HCT116 (cell line): ENCODE results near the gene SHC1. TPM values are rescaled to one million over a fixed set of nuclear protein-coding genes. Genes with fewer than 3 reads are reported as not detected.

Source experiments
- ATAC-seq: fragments of 200-7000 bp; cut with Tn5 transposase; 2 replicates; pipeline ENCODE4 v1.9.1; 2020; ENCODE audit warnings: mild to moderate bottlenecking, moderate library complexity
- BruUV-seq: library from RNA; stranded (reverse); fragments of 400-500 nt; replicated peaks from 2 replicates; lab custom pipeline; 2021; lab: Mats Ljungman, UMichigan
- CTCF ChIA-PET: fragments of 300-600 bp; sonication (Branson Sonifier 250); formaldehyde crosslinking; loops from one replicate; lab custom pipeline; 2021; ENCODE audit warnings: antibody characterized with exemption; lab: Charles Lee
- POLR2A ChIA-PET: fragments of 300-600, 350-600 bp; sonication (Branson Sonifier 250); formaldehyde crosslinking; loops from one replicate; lab custom pipeline; 2021; ENCODE audit warnings: antibody characterized with exemption; lab: Charles Lee
- RAD21 ChIA-PET, 2 experiments: fragments of 300-600 bp; sonication (Branson Sonifier 250); formaldehyde crosslinking; loops; one replicate each; lab custom pipeline; 2023; ENCODE audit warnings: low total read pairs in 2 of 2; ENCODE audit not compliant: uncharacterized antibody in 2 of 2, unreplicated experiment in 2 of 2, low non-redundant PET in 1 of 2; lab: Charles Lee
- DNase-seq: peaks from one replicate; pipeline ENCODE4 v3.0.0-alpha.2; 2010; ENCODE audit warnings: low read depth, low spot score
- H2AFZ ChIP-seq: fragments of 200-600 bp; shearing (Covaris generic), sonication (generic); 2 replicates; pipeline ENCODE4 v1.6.1; 2017; ENCODE audit warnings: low read depth, mixed run types, mixed read lengths, antibody characterized with exemption, low read length; ENCODE audit not compliant: poor library complexity, severe bottlenecking
- H3K27ac ChIP-seq: 2 replicates; pipeline ENCODE4 v1.5.1; 2012; ENCODE audit warnings: low read depth, low read length
- H3K27me3 ChIP-seq: fragments of 200-600 bp; sonication (generic); 2 replicates; pipeline ENCODE4 v1.6.1; 2016; ENCODE audit warnings: mixed run types, low read length, mixed read lengths; ENCODE audit not compliant: insufficient read depth
- H3K36me3 ChIP-seq, 2 experiments: fragments of 200-500 bp in 1 of 2; fragments of 200-600 bp in 1 of 2; sonication (Bioruptor generic) in 1 of 2; sonication (generic) in 1 of 2; 2 replicates each; pipeline versions ENCODE4 v1.5.1 to v1.6.1; 2014 to 2016; ENCODE audit warnings: low read length in 2 of 2, inconsistent platforms in 1 of 2, mixed read lengths in 1 of 2, mixed run types in 1 of 2; ENCODE audit not compliant: insufficient read depth in 2 of 2, control insufficient read depth in 1 of 2
- H3K4me1 ChIP-seq, 2 experiments: fragments of 200-600 bp in 1 of 2; sonication (generic) in 1 of 2; 2 replicates each; pipeline versions ENCODE4 v1.5.1 to v1.6.1; 2012 to 2017; ENCODE audit warnings: low read length in 2 of 2, inconsistent platforms in 1 of 2, mild to moderate bottlenecking in 1 of 2, mixed read lengths in 1 of 2, mixed run types in 1 of 2, moderate library complexity in 1 of 2; ENCODE audit not compliant: insufficient read depth in 2 of 2, control insufficient read depth in 1 of 2
- H3K4me2 ChIP-seq: fragments of 200-600 bp; sonication (generic); 2 replicates; pipeline ENCODE4 v1.6.1; 2017; ENCODE audit warnings: mixed run types, low read length, mixed read lengths
- H3K4me3 ChIP-seq, 2 experiments: fragments of 200-600 bp in 1 of 2; sonication (generic) in 1 of 2; replicated peaks in 1 of 2; 2 replicates each; pipeline ENCODE4 v1.5.1; 2011 to 2016; ENCODE audit warnings: low read length in 2 of 2, control low read depth in 1 of 2, low read depth in 1 of 2, mild to moderate bottlenecking in 1 of 2, mixed read lengths in 1 of 2, mixed run types in 1 of 2
- H3K79me2 ChIP-seq: fragments of 200-600 bp; sonication (generic); 2 replicates; pipeline ENCODE4 v1.6.1; 2017; ENCODE audit warnings: mild to moderate bottlenecking, mixed run types, low read length, moderate library complexity, mixed read lengths; ENCODE audit not compliant: insufficient read depth
- H3K9ac ChIP-seq: fragments of 200-600 bp; sonication (generic); 2 replicates; pipeline ENCODE4 v1.6.1; 2016; ENCODE audit warnings: low read length, mixed read lengths
- H3K9me2 ChIP-seq: fragments of 200-600 bp; sonication (generic), shearing (Covaris generic); 2 replicates; pipeline ENCODE4 v1.6.1; 2017; ENCODE audit warnings: mixed run types, mild to moderate bottlenecking, moderate library complexity; ENCODE audit not compliant: insufficient read depth
- H3K9me3 ChIP-seq, 2 experiments: fragments of 200-500 bp in 1 of 2; fragments of 200-600 bp in 1 of 2; sonication (Bioruptor generic) in 1 of 2; sonication (generic) in 1 of 2; 2 replicates each; pipeline ENCODE4 v1.6.1; 2014 to 2017; ENCODE audit warnings: low read length in 2 of 2, mixed read lengths in 2 of 2, inconsistent platforms in 1 of 2, low read depth in 1 of 2, mild to moderate bottlenecking in 1 of 2, mixed run types in 1 of 2, moderate library complexity in 1 of 2; ENCODE audit not compliant: control insufficient read depth in 1 of 2, insufficient read depth in 1 of 2
- H4K20me1 ChIP-seq: fragments of 200-600 bp; sonication (generic), shearing (Covaris generic); 2 replicates; pipeline ENCODE4 v1.6.1; 2017; ENCODE audit warnings: mixed run types, mild to moderate bottlenecking, moderate library complexity; ENCODE audit not compliant: insufficient read depth
- CBX3 ChIP-seq: IDR thresholded peaks from 2 replicates; pipeline ENCODE4 v1.6.1; 2012; ENCODE audit warnings: low read depth
- CTCF ChIP-seq, 3 experiments: fragments of 200-600 bp in 1 of 3; sonication (generic) in 1 of 3; IDR thresholded peaks in 2 of 3; conservative IDR thresholded peaks in 1 of 3; 2 replicates each; pipeline ENCODE4 v1.5.1; 2012 to 2017; ENCODE audit warnings: low read depth in 2 of 3, low read length in 2 of 3, antibody characterized with exemption in 1 of 3, borderline replicate concordance in 1 of 3, control low read depth in 1 of 3, mild to moderate bottlenecking in 1 of 3, mixed read lengths in 1 of 3, mixed run types in 1 of 3, moderate library complexity in 1 of 3; ENCODE audit not compliant: insufficient read depth in 1 of 3
- EZH2phosphoT487 ChIP-seq: fragments of 200-600 bp; IDR thresholded peaks from 2 replicates; pipeline ENCODE4 v1.6.1; 2018; ENCODE audit warnings: antibody characterized with exemption, borderline replicate concordance
- FOSL1 ChIP-seq: IDR thresholded peaks from 2 replicates; pipeline ENCODE4 v1.6.1; 2012; ENCODE audit warnings: low read depth
- JUND ChIP-seq: IDR thresholded peaks from 2 replicates; pipeline ENCODE4 v1.6.1; 2012
- MAX ChIP-seq: IDR thresholded peaks from 2 replicates; pipeline ENCODE4 v1.6.1; 2012
- POLR2A ChIP-seq: IDR thresholded peaks from 2 replicates; pipeline ENCODE4 v1.7.0; 2011; ENCODE audit warnings: borderline replicate concordance; ENCODE audit not compliant: insufficient read depth, insufficient read length; ENCODE audit errors: extremely low read depth
- POLR2AphosphoS5 ChIP-seq: IDR thresholded peaks from 2 replicates; pipeline ENCODE4 v1.6.1; 2011; ENCODE audit warnings: mild to moderate bottlenecking, low read depth, low read length, moderate library complexity
- SIN3A ChIP-seq: IDR thresholded peaks from 2 replicates; pipeline ENCODE4 v1.6.1; 2012; ENCODE audit warnings: low read depth
- SP1 ChIP-seq: IDR thresholded peaks from 2 replicates; pipeline ENCODE4 v1.6.1; 2012; ENCODE audit warnings: low read depth
- ZBTB33 ChIP-seq: IDR thresholded peaks from 2 replicates; pipeline ENCODE4 v1.6.1; 2011; ENCODE audit warnings: mild to moderate bottlenecking, low read length, moderate library complexity; ENCODE audit not compliant: insufficient replicate concordance; ENCODE audit errors: extremely low read depth
- ZFX ChIP-seq: fragments of 450-650 bp; IDR thresholded peaks from 2 replicates; pipeline ENCODE4 v1.6.1; 2017
- intact Hi-C: fragments of 100-400 bp; cut with micrococcal nuclease; formaldehyde crosslinking; loops from 2 replicates; pipeline ENCODE4 v1.10.0; 2022
- total RNA-seq: library from RNA; stranded (reverse); gene quantifications from one replicate; pipeline ENCODE4 v1.2.1, GENCODE V29; 2021; ENCODE audit not compliant: unreplicated experiment

The SHC1 gene
- total RNA-seq, 1 experiment from 2014 or later: 148 TPM

GRCh38 chr1:155001425-155001674, 30.8 kb upstream of the SHC1 start:
- peaks cover 37% of the 10 kb centered on the region for H3K79me2 ChIP-seq
- H3K9me3 ChIP-seq: no peaks in the 10 kb centered on the region
- H2AFZ ChIP-seq: no peak overlapping the region
- no peaks in the 10 kb centered on the region; a peak in 1 of 4 replicates for H3K36me3 ChIP-seq
- H3K4me2 ChIP-seq: peak overlapping the region; percentile 96
- RAD21 ChIA-PET: interaction anchor here in 1 of 2 experiments (0.6 kb wide), 1 partner anchor 69 kb away, joined by 4 read pairs; no protein-coding TSS in a partner anchor
- intact Hi-C loops: loop anchor here (1.0 to 5.0 kb wide), 2 partner anchors 27 to 51 kb away; partner anchors contain the start of genes ADAM15 and CKS1B
- peak overlapping the region; percentile 85 to 98 for H3K4me3 ChIP-seq
- POLR2A ChIA-PET: interaction anchor here (0.7 to 1.8 kb wide), 5 partner anchors 10 to 68 kb away, joined by 3 read pairs; no protein-coding TSS in a partner anchor
- no peaks in the 10 kb centered on the region for H3K27me3 ChIP-seq
- no peaks in the 10 kb centered on the region for H3K9me2 ChIP-seq
- CTCF ChIA-PET: interaction anchor here (0.9 to 1.8 kb wide), 6 partner anchors 15 to 166 kb away, joined by 3 to 7 read pairs (median 3); partner anchors contain the start of genes ADAM15 and SHC1
- H3K4me1 ChIP-seq: peaks cover 22 to 60% of the 10 kb centered on the region in 2 experiments
- peak overlapping the region; percentile 91 for H3K9ac ChIP-seq
- no peaks in the 10 kb centered on the region for H4K20me1 ChIP-seq
- H3K27ac ChIP-seq: peak overlapping the region; percentile 99
- TF ChIP-seq ZFX (no peak), SP1 (no peak), JUND (no peak), EZH2phosphoT487 (no peak), POLR2A (no peak), CBX3 (no peak), POLR2AphosphoS5 (no peak), CTCF (IDR thresholded peaks at IDR 0.05 in 2 of 3, conservative IDR thresholded peaks at IDR 0.05 in 1 of 3; ENCODE audit: borderline replicate concordance in 1 of 3, insufficient read depth in 1 of 3, low read depth in 2 of 3, low read length in 2 of 3) (no peak), ZBTB33 (no peak), MAX (no peak), FOSL1 (no peak), SIN3A (no peak)
- no TSS peak for BruUV-seq
- ATAC-seq (no peak; the same call in 1 of the 2 replicates), DNase-seq (no peak)
